H9 (cell line): Measurements from ENCODE around the gene CRLF3. TPM values are rescaled to one million over a fixed set of nuclear protein-coding genes. Genes with fewer than 3 reads are reported as not detected.
"Not testable (repeated sequence)": the region's sequence is repeated elsewhere in the genome, so short reads cannot be mapped to it uniquely, and the experiment has no call there.

Experiments used
- DNase-seq: peaks from one replicate; pipeline ENCODE4 v3.0.0-alpha.2; 2017
- H2AFZ ChIP-seq: one replicate; pipeline ENCODE4 v1.6.1; 2013; ENCODE audit warnings: mild to moderate bottlenecking, low read length, control low read depth, moderate library complexity
- H2AK5ac ChIP-seq: 2 replicates; pipeline ENCODE4 v1.6.1; 2013; ENCODE audit warnings: low read length, control low read depth, mixed read lengths; ENCODE audit not compliant: insufficient read length
- H2BK120ac ChIP-seq: one replicate; pipeline ENCODE4 v1.6.1; 2013; ENCODE audit warnings: low read depth, mild to moderate bottlenecking, low read length, control low read depth, inconsistent platforms; ENCODE audit not compliant: poor library complexity, severe bottlenecking
- H2BK12ac ChIP-seq: 2 replicates; pipeline ENCODE4 v1.6.1; 2013; ENCODE audit warnings: low read length, control low read depth, mixed read lengths, low read depth; ENCODE audit not compliant: insufficient read length
- H2BK15ac ChIP-seq: 2 replicates; pipeline ENCODE4 v1.6.1; 2013; ENCODE audit warnings: low read depth, low read length, control low read depth
- H2BK20ac ChIP-seq: one replicate; pipeline ENCODE4 v1.6.1; 2013; ENCODE audit warnings: low read depth, mild to moderate bottlenecking, low read length, control low read depth, inconsistent platforms; ENCODE audit not compliant: poor library complexity, severe bottlenecking
- H2BK5ac ChIP-seq: 2 replicates; pipeline ENCODE4 v1.6.1; 2013; ENCODE audit warnings: low read length, control low read depth, mixed read lengths; ENCODE audit not compliant: insufficient read length
- H3K14ac ChIP-seq: 2 replicates; pipeline ENCODE4 v1.6.1; 2013; ENCODE audit warnings: low read length, control low read depth; ENCODE audit not compliant: insufficient read depth
- H3K18ac ChIP-seq: 2 replicates; pipeline ENCODE4 v1.6.1; 2013; ENCODE audit warnings: low read depth, mild to moderate bottlenecking, mixed read lengths, low read length, control low read depth; ENCODE audit not compliant: insufficient read length
- H3K23ac ChIP-seq: 2 replicates; pipeline ENCODE4 v1.6.1; 2013; ENCODE audit warnings: low read length, control low read depth, mixed read lengths, low read depth; ENCODE audit not compliant: insufficient read length
- H3K23me2 ChIP-seq: 2 replicates; pipeline ENCODE4 v1.6.1; 2013; ENCODE audit warnings: low read depth, mild to moderate bottlenecking, mixed read lengths, low read length, control low read depth; ENCODE audit not compliant: insufficient read length, poor library complexity, severe bottlenecking
- H3K27ac ChIP-seq: 2 replicates; pipeline ENCODE4 v1.5.1; 2013; ENCODE audit warnings: low read length, control low read depth, mixed read lengths, low read depth; ENCODE audit not compliant: insufficient read length
- H3K27me3 ChIP-seq: 2 replicates; pipeline ENCODE4 v1.6.1; 2013; ENCODE audit warnings: low read length, control low read depth, inconsistent platforms; ENCODE audit not compliant: insufficient read depth
- H3K4ac ChIP-seq: 2 replicates; pipeline ENCODE4 v1.6.1; 2013; ENCODE audit warnings: low read depth, mild to moderate bottlenecking, control low read depth, inconsistent platforms, low read length, moderate library complexity
- H3K4me1 ChIP-seq: 2 replicates; pipeline ENCODE4 v1.6.1; 2013; ENCODE audit warnings: low read length, control low read depth, inconsistent platforms; ENCODE audit not compliant: insufficient read depth
- H3K4me2 ChIP-seq: 2 replicates; pipeline ENCODE4 v1.6.1; 2013; ENCODE audit warnings: low read length, control low read depth, mixed read lengths; ENCODE audit not compliant: insufficient read length, insufficient read depth
- H3K56ac ChIP-seq: 2 replicates; pipeline ENCODE4 v1.6.1; 2013; ENCODE audit warnings: low read depth, mild to moderate bottlenecking, mixed read lengths, low read length, control low read depth; ENCODE audit not compliant: insufficient read length
- H3K79me1 ChIP-seq: 2 replicates; pipeline ENCODE4 v1.6.1; 2013; ENCODE audit warnings: low read depth, mild to moderate bottlenecking, moderate library complexity, low read length, control low read depth, inconsistent platforms; ENCODE audit not compliant: insufficient read depth, poor library complexity, severe bottlenecking
- H3K79me2 ChIP-seq: 2 replicates; pipeline ENCODE4 v1.6.1; 2013; ENCODE audit warnings: low read length, control low read depth, inconsistent platforms; ENCODE audit not compliant: insufficient read depth
- H3K9ac ChIP-seq: 2 replicates; pipeline ENCODE4 v1.6.1; 2013; ENCODE audit warnings: low read length, control low read depth, mixed read lengths; ENCODE audit not compliant: insufficient read length; ENCODE audit errors: extremely low read depth
- H3K9me3 ChIP-seq: one replicate; pipeline ENCODE4 v1.6.1; 2013; ENCODE audit warnings: low read depth, low read length, inconsistent platforms; ENCODE audit not compliant: control insufficient read depth
- H3T11ph ChIP-seq: one replicate; pipeline ENCODE4 v1.6.1; 2013; ENCODE audit warnings: mild to moderate bottlenecking, low read length, control low read depth, inconsistent platforms
- H4K20me1 ChIP-seq: one replicate; pipeline ENCODE4 v1.6.1; 2013; ENCODE audit not compliant: control insufficient read depth, insufficient read length, insufficient read depth
- H4K5ac ChIP-seq: 2 replicates; pipeline ENCODE4 v1.6.1; 2013; ENCODE audit warnings: low read depth, mild to moderate bottlenecking, mixed read lengths, low read length, control low read depth; ENCODE audit not compliant: insufficient read length
- H4K8ac ChIP-seq: replicated peaks from 2 replicates; pipeline ENCODE4 v1.6.1; 2013; ENCODE audit warnings: low read length, control low read depth, mixed read lengths, low read depth; ENCODE audit not compliant: insufficient read length
- H4K91ac ChIP-seq: 2 replicates; pipeline ENCODE4 v1.6.1; 2013; ENCODE audit warnings: low read depth, mild to moderate bottlenecking, moderate library complexity, mixed read lengths, low read length, control low read depth; ENCODE audit not compliant: insufficient read length
- H3K27ac Mint-ChIP-seq, 3 experiments: 2 replicates in 2 of 3; 3 replicates in 1 of 3; pipeline ENCODE4 v1.8.0; 2020 to 2021; ENCODE audit warnings: mixed read lengths in 3 of 3, mild to moderate bottlenecking in 1 of 3, moderate library complexity in 1 of 3
- H3K27me3 Mint-ChIP-seq: 2 replicates; pipeline ENCODE4 v1.8.0; 2021; ENCODE audit warnings: low read depth, mild to moderate bottlenecking, moderate library complexity, mixed read lengths
- H3K36me3 Mint-ChIP-seq, 3 experiments: 2 replicates in 2 of 3; 3 replicates in 1 of 3; pipeline ENCODE4 v1.8.0; 2020 to 2021; ENCODE audit warnings: low read depth in 3 of 3, mixed read lengths in 3 of 3; ENCODE audit not compliant: insufficient read depth in 1 of 3
- H3K4me1 Mint-ChIP-seq, 2 experiments: 2 replicates each; pipeline ENCODE4 v1.8.0; 2020; ENCODE audit warnings: mixed read lengths in 2 of 2
- H3K4me3 Mint-ChIP-seq, 2 experiments: 2 replicates in 1 of 2; 3 replicates in 1 of 2; pipeline ENCODE4 v1.8.0; 2020 to 2021; ENCODE audit warnings: mild to moderate bottlenecking in 2 of 2, mixed read lengths in 2 of 2, moderate library complexity in 1 of 2
- H3K9me3 Mint-ChIP-seq, 2 experiments: 2 replicates in 1 of 2; 3 replicates in 1 of 2; pipeline ENCODE4 v1.8.0; 2020; ENCODE audit warnings: mild to moderate bottlenecking in 2 of 2, mixed read lengths in 2 of 2, moderate library complexity in 1 of 2
- WGBS: extraction: QIAGEN DNeasy Blood & Tissue Kit; methylation state at CpG from one replicate; pipeline ENCODE4 v1.1.7; 2013; ENCODE audit warnings: missing lambda C conversion rate, low lambda C conversion rate, mixed read lengths; ENCODE audit not compliant: insufficient read length; ENCODE audit errors: extremely low coverage; 5-methylcytosine and 5-hydroxymethylcytosine counted together
- total RNA-seq: library from RNA; stranded (reverse); gene quantifications from 2 replicates; pipeline ENCODE4 v1.2.1, GENCODE V29; 2021

CRLF3 gene
- total RNA-seq, 1 experiment from 2014 or later, result 18.1 TPM

- not testable (repeated sequence) for H4K91ac ChIP-seq, H3K4me1 Mint-ChIP-seq, H3K9me3 ChIP-seq, H3T11ph ChIP-seq, H3K27me3 ChIP-seq, H3K4me3 Mint-ChIP-seq, H3K23ac ChIP-seq, H3K14ac ChIP-seq, H3K79me1 ChIP-seq, H3K9ac ChIP-seq, DNase-seq, H2AFZ ChIP-seq, H3K27ac Mint-ChIP-seq, H3K4me1 ChIP-seq, H2BK5ac ChIP-seq, H3K56ac ChIP-seq, H3K23me2 ChIP-seq, H4K5ac ChIP-seq, H3K27me3 Mint-ChIP-seq, H2BK15ac ChIP-seq, H3K27ac ChIP-seq, H3K9me3 Mint-ChIP-seq, H3K79me2 ChIP-seq, H4K20me1 ChIP-seq, H2BK120ac ChIP-seq, H3K4me2 ChIP-seq, H2BK12ac ChIP-seq, H3K4ac ChIP-seq, H2BK20ac ChIP-seq, H3K18ac ChIP-seq, H4K8ac ChIP-seq, H2AK5ac ChIP-seq
- WGBS, result no CpG with 5 or more reads among the region's 12 CpGs
- peaks cover 0 to 20% (median 15%) of the 10 kb centered on the region in 3 experiments; a peak in 5 of 7 replicates for H3K36me3 Mint-ChIP-seq
Measured at GRCh38 chr17:30814236-30814635, 10.3 kb downstream of the CRLF3 start.
